ENCODE measurements around the gene NMT1.
A peak's percentile ranks its signal among the peaks of the same experiment; 100 is the strongest.

The NMT1 gene

GRCh38 chr17:45086391-45086790 is 25.3 kb downstream of the NMT1 start:
- DNase-seq = no peak

GRCh38 chr17:45086865-45087503 is 25.9 kb downstream of the NMT1 start:
- no peak for DNase-seq

GRCh38 chr17:45087504-45087975 is 26.4 kb downstream of the NMT1 start:
- DNase-seq = no peak

- no peak for DNase-seq
These were observed 26.9 kb downstream of the NMT1 start for GRCh38 chr17:45087978-45088377.

- no peak for DNase-seq
These were observed 27.6 kb downstream of the NMT1 start for GRCh38 chr17:45088741-45089140.

- no peak for DNase-seq
These were observed 29.6 kb downstream of the NMT1 start for GRCh38 chr17:45090711-45091110.

GRCh38 chr17:45091778-45092425 is 30.8 kb downstream of the NMT1 start:
- no peak for DNase-seq

GRCh38 chr17:45092911-45093430 is 31.9 kb downstream of the NMT1 start:
- no peak for DNase-seq

GRCh38 chr17:45093444-45094110 is 32.5 kb downstream of the NMT1 start:
- DNase-seq = no peak

GRCh38 chr17:45096141-45096540 is 35.0 kb downstream of the NMT1 start:
- DNase-seq = no peak

- no peak for DNase-seq
These were observed 35.8 kb downstream of the NMT1 start for GRCh38 chr17:45096926-45097325.

GRCh38 chr17:45098081-45098868 is 37.2 kb downstream of the NMT1 start:
- no peak for DNase-seq

GRCh38 chr17:45098869-45099616 is 37.9 kb downstream of the NMT1 start:
- peak; percentile 21 to 69 (median 58) for DNase-seq

- DNase-seq = no peak
These were observed 40.4 kb downstream of the NMT1 start for GRCh38 chr17:45101546-45101882.

GRCh38 chr17:45101883-45102811 is 41.0 kb downstream of the NMT1 start:
- DNase-seq = no peak

- no peak for DNase-seq
These were observed 41.7 kb downstream of the NMT1 start for GRCh38 chr17:45102856-45103255.

GRCh38 chr17:45103269-45103795 is 42.2 kb downstream of the NMT1 start:
- no peak for DNase-seq

GRCh38 chr17:45104029-45104428 is 42.9 kb downstream of the NMT1 start:
- no peak for DNase-seq

GRCh38 chr17:45104497-45104896 is 43.4 kb downstream of the NMT1 start:
- DNase-seq = no peak

GRCh38 chr17:45104907-45105624 is 43.9 kb downstream of the NMT1 start:
- DNase-seq = no peak

All from T-helper 2 cell (primary cell).